ENCODE results near the gene LRRFIP2.

Gene LRRFIP2

GRCh38 chr3:37017683-37018082 is 156.7 kb downstream of the LRRFIP2 start:
- Mint-ChIP-seq H3K4me3 (no peak overlapping the region), H3K4me1 (peaks cover 5% of the 10 kb centered on the region), H3K27ac (ENCODE audit: low read depth) (no peak overlapping the region), H3K27me3 (no peaks in the 10 kb centered on the region), H3K36me3 (ENCODE audit: insufficient read depth) (peaks cover 43% of the 10 kb centered on the region), H3K9me3 (no peaks in the 10 kb centered on the region)
- DNase-seq (ENCODE audit: low spot score in 2 of 2) (no peak), ATAC-seq (replicated peaks; ENCODE audit: extremely low read depth, poor library complexity, severe bottlenecking) (no peak)

- H3K4me1 Mint-ChIP-seq, result peaks cover 5% of the 10 kb centered on the region
- no peak for DNase-seq (ENCODE audit: low spot score in 2 of 2)
- peaks cover 44% of the 10 kb centered on the region for H3K36me3 Mint-ChIP-seq (ENCODE audit: insufficient read depth)
- H3K9me3 Mint-ChIP-seq, result no peaks in the 10 kb centered on the region
- H3K4me3 Mint-ChIP-seq, result no peak overlapping the region
- ATAC-seq (replicated peaks; ENCODE audit: extremely low read depth, poor library complexity, severe bottlenecking), result no peak
- no peak overlapping the region for H3K27ac Mint-ChIP-seq (ENCODE audit: low read depth)
- H3K27me3 Mint-ChIP-seq, result no peaks in the 10 kb centered on the region
Measured at GRCh38 chr3:37016903-37017302, 157.5 kb downstream of the LRRFIP2 start.

GRCh38 chr3:37015642-37016041 is 158.7 kb downstream of the LRRFIP2 start:
- Mint-ChIP-seq H3K9me3 (no peaks in the 10 kb centered on the region), H3K4me3 (no peak overlapping the region), H3K4me1 (no peaks in the 10 kb centered on the region), H3K27me3 (no peaks in the 10 kb centered on the region), H3K27ac (ENCODE audit: low read depth) (no peak overlapping the region), H3K36me3 (ENCODE audit: insufficient read depth) (peaks cover 46% of the 10 kb centered on the region)
- ATAC-seq (replicated peaks; ENCODE audit: extremely low read depth, poor library complexity, severe bottlenecking) (no peak), DNase-seq (ENCODE audit: low spot score in 2 of 2) (no peak)

DNA sequence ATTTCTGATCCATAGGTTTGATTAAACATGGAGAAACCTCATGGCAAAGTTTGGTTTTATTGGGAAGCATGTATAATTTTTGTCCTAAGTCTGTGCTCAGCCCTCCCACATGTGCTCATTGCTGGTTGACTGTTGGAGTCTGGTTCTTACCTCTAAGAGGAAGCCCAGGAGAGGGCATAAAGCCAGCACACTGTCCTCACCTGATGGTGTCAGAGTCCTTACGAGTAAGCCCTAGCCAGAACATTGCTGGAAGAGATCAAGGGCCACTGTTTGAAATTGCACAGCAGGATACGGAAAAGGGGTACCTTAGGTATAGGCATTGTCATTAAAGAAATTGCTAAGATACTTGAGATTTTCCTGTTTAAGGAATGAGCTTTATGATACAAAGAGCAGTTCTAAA is 159.8 kb downstream of the LRRFIP2 start:
- Mint-ChIP-seq H3K9me3 (no peaks in the 10 kb centered on the region), H3K4me3 (no peak overlapping the region), H3K4me1 (no peaks in the 10 kb centered on the region), H3K27ac (ENCODE audit: low read depth) (no peak overlapping the region), H3K36me3 (ENCODE audit: insufficient read depth) (peaks cover 44% of the 10 kb centered on the region), H3K27me3 (no peaks in the 10 kb centered on the region)
- DNase-seq (ENCODE audit: low spot score in 2 of 2) (no peak), ATAC-seq (replicated peaks; ENCODE audit: extremely low read depth, poor library complexity, severe bottlenecking) (no peak)
